ENCODE results near the gene KIRREL3. TPM values are rescaled to one million over a fixed set of nuclear protein-coding genes. Genes with fewer than 3 reads are reported as not detected.

The KIRREL3 gene
- total and polyA plus RNA-seq, 3 donors from 2014 or later = 1.0 to 1.1 (median 1.1) TPM

DNA sequence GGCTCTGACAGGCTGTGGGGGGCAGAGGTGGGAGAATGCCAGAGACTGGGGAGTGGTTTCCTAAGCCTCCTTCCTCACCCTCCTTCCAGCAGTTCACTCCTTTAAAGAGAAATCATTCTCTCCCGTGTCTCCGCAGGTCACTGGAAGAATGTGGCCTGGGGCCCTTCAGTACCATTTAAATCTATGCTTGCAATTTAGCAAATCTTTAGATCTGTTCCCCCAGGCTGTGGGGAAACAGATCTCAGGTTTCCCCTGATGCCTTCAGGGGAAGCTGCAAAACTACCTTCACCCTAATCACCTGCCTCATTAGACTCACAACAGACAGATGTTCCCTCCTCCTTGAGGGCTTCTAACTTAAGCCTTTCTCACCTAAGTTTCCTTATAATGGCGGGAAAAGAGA is 55.3 kb downstream of the KIRREL3 start:
- Histone ChIP-seq H3K4me3 (no peak overlapping the region), H3K4me1 (no peaks in the 10 kb centered on the region), H3K36me3 (ENCODE audit: low read depth, missing control alignments) (no peaks in the 10 kb centered on the region), H3K9me3 (no peaks in the 10 kb centered on the region), H3K27me3 (no peaks in the 10 kb centered on the region), H3K27ac (no peak overlapping the region)
- DNase-seq = no peak
- intact Hi-C loops (cut with DNase I; ENCODE audit: low total_unique reads) = no loop called here
- TF ChIP-seq, protein P1, sequence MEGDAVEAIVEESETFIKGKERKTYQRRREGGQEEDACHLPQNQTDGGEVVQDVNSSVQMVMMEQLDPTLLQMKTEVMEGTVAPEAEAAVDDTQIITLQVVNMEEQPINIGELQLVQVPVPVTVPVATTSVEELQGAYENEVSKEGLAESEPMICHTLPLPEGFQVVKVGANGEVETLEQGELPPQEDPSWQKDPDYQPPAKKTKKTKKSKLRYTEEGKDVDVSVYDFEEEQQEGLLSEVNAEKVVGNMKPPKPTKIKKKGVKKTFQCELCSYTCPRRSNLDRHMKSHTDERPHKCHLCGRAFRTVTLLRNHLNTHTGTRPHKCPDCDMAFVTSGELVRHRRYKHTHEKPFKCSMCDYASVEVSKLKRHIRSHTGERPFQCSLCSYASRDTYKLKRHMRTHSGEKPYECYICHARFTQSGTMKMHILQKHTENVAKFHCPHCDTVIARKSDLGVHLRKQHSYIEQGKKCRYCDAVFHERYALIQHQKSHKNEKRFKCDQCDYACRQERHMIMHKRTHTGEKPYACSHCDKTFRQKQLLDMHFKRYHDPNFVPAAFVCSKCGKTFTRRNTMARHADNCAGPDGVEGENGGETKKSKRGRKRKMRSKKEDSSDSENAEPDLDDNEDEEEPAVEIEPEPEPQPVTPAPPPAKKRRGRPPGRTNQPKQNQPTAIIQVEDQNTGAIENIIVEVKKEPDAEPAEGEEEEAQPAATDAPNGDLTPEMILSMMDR (IDR thresholded peaks at IDR 0.05) = no peak
- no peak for TF ChIP-seq POLR2A (IDR thresholded peaks at IDR 0.05)
- WGBS, 2 donors = 71 to 77% methylated on average over 3 of the region's 3 CpGs

GRCh38 chr11:126943316-126943715 is 57.3 kb downstream of the KIRREL3 start:
- intact Hi-C loops (cut with DNase I; ENCODE audit: low total_unique reads) = no loop called here

GRCh38 chr11:126942146-126942545 is 58.4 kb downstream of the KIRREL3 start:
- DNase-seq = no peak
- Histone ChIP-seq H3K27me3 (no peaks in the 10 kb centered on the region), H3K4me1 (no peaks in the 10 kb centered on the region), H3K27ac (no peak overlapping the region), H3K4me3 (no peak overlapping the region), H3K9me3 (no peaks in the 10 kb centered on the region), H3K36me3 (ENCODE audit: low read depth, missing control alignments) (no peaks in the 10 kb centered on the region)
- 87 to 90% methylated on average over 4 of the region's 4 CpGs for WGBS, 2 donors
- TF ChIP-seq, protein P1 (IDR thresholded peaks at IDR 0.05) = no peak
- TF ChIP-seq POLR2A (IDR thresholded peaks at IDR 0.05) = no peak
- intact Hi-C loops (cut with DNase I; ENCODE audit: low total_unique reads) = no loop called here

More at GRCh38 chr11:126943316-126943715, 57.3 kb downstream of the KIRREL3 start:
- no peak for DNase-seq
- H3K9me3 ChIP-seq = no peaks in the 10 kb centered on the region
- WGBS, 2 donors = 86 to 90% methylated on average over 7 of the region's 7 CpGs
- H3K4me3 ChIP-seq = no peak overlapping the region
- TF ChIP-seq POLR2A (IDR thresholded peaks at IDR 0.05) = no peak
- TF ChIP-seq, protein P1 (IDR thresholded peaks at IDR 0.05) = no peak
- H3K4me1 ChIP-seq = no peaks in the 10 kb centered on the region
- H3K27ac ChIP-seq = no peak overlapping the region
- H3K36me3 ChIP-seq (ENCODE audit: low read depth, missing control alignments) = no peaks in the 10 kb centered on the region
- no peaks in the 10 kb centered on the region for H3K27me3 ChIP-seq

DNA sequence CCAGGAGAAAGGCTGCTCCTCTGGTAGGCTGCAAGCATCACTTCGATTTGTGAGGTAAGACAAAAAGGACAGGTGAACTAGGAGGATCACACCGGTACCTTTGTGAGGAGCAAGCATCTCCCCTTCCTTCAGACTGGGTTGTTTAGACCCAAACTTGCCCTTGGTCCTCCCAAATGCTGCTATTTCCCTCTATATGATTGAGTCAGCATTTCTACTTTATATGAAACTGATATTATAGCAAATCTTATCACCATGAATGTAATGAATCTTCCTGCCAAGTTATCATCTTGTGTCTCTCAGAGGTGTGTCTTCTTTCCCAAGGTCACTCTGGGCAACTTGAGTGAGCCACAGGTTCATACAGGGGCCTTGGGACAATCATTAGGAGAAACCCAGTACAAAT is 61.0 kb downstream of the KIRREL3 start:
- TF ChIP-seq POLR2A (IDR thresholded peaks at IDR 0.05) = no peak
- TF ChIP-seq, protein P1 (IDR thresholded peaks at IDR 0.05) = no peak
- no peaks in the 10 kb centered on the region for H3K27me3 ChIP-seq
- H3K27ac ChIP-seq = no peak overlapping the region
- H3K36me3 ChIP-seq (ENCODE audit: low read depth, missing control alignments) = no peaks in the 10 kb centered on the region
- intact Hi-C loops (cut with DNase I; ENCODE audit: low total_unique reads) = no loop called here
- no peak overlapping the region for H3K4me3 ChIP-seq
- WGBS, 2 donors = 84 to 90% methylated on average over 2 of the region's 2 CpGs
- no peaks in the 10 kb centered on the region for H3K9me3 ChIP-seq
- H3K4me1 ChIP-seq = no peaks in the 10 kb centered on the region
- DNase-seq = no peak

- Histone ChIP-seq H3K36me3 (ENCODE audit: low read depth, missing control alignments) (no peaks in the 10 kb centered on the region), H3K9me3 (no peaks in the 10 kb centered on the region), H3K27me3 (no peaks in the 10 kb centered on the region), H3K27ac (no peak overlapping the region), H3K4me3 (no peak overlapping the region), H3K4me1 (no peaks in the 10 kb centered on the region)
- DNase-seq = no peak
- intact Hi-C loops (cut with DNase I; ENCODE audit: low total_unique reads) = no loop called here
- TF ChIP-seq POLR2A (IDR thresholded peaks at IDR 0.05) = no peak
- TF ChIP-seq, protein P1 (IDR thresholded peaks at IDR 0.05) = no peak
- 91% methylated on average over 4 of the region's 4 CpGs for WGBS, 2 donors
These were observed 61.9 kb downstream of the KIRREL3 start for GRCh38 chr11:126938718-126939117.

All from testis (tissue), 3 donors.